RWPE2 (cell line): Measurements from ENCODE around the gene CHST15.

Source experiments
- ATAC-seq: fragments of 200-7000 bp; cut with Tn5 transposase; 3 replicates; pipeline ENCODE4 v1.9.1; 2021; ENCODE audit warnings: low read depth
- DNase-seq: peaks from one replicate; pipeline ENCODE4 v3.0.0-alpha.2; 2020; ENCODE audit warnings: low spot score
- H3K27ac ChIP-seq: fragments of 450-650 bp; 2 replicates; pipeline ENCODE4 v1.5.1; 2017; ENCODE audit warnings: mild to moderate bottlenecking; ENCODE audit not compliant: poor library complexity, severe bottlenecking
- H3K27me3 ChIP-seq: fragments of 250-450 bp; sonication (Bioruptor Pico); 2 replicates; pipeline ENCODE4 v1.5.1; 2021; ENCODE audit warnings: mild to moderate bottlenecking, moderate library complexity; ENCODE audit not compliant: insufficient read depth, poor library complexity, severe bottlenecking
- H3K36me3 ChIP-seq: fragments of 250-450 bp; sonication (Bioruptor Pico); 2 replicates; pipeline ENCODE4 v1.5.1; 2020; ENCODE audit warnings: low read depth, mild to moderate bottlenecking, moderate library complexity
- H3K4me1 ChIP-seq: fragments of 250-450 bp; sonication (Bioruptor Pico); 2 replicates; pipeline ENCODE4 v1.5.1; 2021; ENCODE audit warnings: mild to moderate bottlenecking, moderate library complexity; ENCODE audit not compliant: insufficient read depth, poor library complexity, severe bottlenecking
- H3K4me3 ChIP-seq: fragments of 250-450 bp; sonication (Bioruptor Pico); 2 replicates; pipeline ENCODE4 v1.5.1; 2021; ENCODE audit warnings: mild to moderate bottlenecking, moderate library complexity; ENCODE audit not compliant: severe bottlenecking
- H3K9me3 ChIP-seq: fragments of 250-450 bp; sonication (Bioruptor Pico); 2 replicates; pipeline ENCODE4 v1.5.1; 2021; ENCODE audit warnings: mild to moderate bottlenecking, moderate library complexity; ENCODE audit not compliant: severe bottlenecking
- TF ChIP-seq, protein P1 (sequence below): fragments of 450-650 bp; IDR thresholded peaks from one replicate; pipeline ENCODE4 v1.5.1; 2017; ENCODE audit warnings: mild to moderate bottlenecking, moderate library complexity; ENCODE audit not compliant: poor library complexity, severe bottlenecking

CHST15 gene

DNA sequence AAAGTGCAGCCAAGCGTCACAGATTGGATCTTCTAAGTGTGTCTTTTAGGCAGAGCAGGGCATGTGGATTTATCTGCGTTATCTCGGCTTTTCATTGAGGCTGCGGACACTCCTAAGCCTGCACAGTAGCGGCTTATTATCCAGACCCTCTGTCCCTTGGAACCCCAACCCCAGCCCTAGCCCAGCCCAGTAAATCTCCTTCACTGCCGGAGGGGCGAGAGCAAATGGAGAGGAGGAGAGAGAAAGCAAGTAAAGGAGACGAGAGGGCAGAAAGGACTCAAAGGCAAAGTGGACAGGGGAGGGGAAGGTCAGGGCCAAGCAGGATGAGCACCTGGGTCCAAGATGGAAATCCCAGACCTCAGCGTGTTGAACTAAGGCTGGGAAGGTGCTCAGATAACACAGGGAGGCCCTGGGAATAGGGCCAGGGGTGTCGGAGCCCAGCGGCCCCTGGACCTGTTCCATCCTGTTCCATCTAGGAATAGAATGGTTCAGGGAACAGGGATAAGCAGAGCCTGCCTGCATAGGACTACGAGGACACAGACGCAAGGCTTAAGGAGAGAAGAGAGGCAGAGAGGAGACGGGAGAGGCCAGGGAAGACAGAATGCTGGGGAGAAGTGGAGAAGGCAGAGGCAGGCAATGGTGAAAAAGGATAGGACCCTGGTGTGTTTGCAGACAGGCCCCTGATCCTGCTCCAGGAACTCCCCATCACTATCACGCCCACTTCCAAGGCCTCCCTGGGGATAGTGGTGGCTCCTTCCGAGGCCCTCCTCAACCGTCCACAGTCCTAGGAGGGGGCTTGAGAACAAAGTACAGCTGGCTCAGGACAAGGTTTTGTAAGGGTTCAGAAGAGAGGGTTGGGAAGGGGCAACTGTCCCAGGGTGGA, 99.6 kb downstream of the CHST15 start:
- Histone ChIP-seq H3K4me1 (peaks cover 29% of the 10 kb centered on the region), H3K36me3 (no peaks in the 10 kb centered on the region), H3K27ac (no peak overlapping the region), H3K9me3 (no peaks in the 10 kb centered on the region), H3K4me3 (no peak overlapping the region), H3K27me3 (peaks cover 8% of the 10 kb centered on the region)
- ATAC-seq (no peak), DNase-seq (no peak)
- TF ChIP-seq, protein P1, sequence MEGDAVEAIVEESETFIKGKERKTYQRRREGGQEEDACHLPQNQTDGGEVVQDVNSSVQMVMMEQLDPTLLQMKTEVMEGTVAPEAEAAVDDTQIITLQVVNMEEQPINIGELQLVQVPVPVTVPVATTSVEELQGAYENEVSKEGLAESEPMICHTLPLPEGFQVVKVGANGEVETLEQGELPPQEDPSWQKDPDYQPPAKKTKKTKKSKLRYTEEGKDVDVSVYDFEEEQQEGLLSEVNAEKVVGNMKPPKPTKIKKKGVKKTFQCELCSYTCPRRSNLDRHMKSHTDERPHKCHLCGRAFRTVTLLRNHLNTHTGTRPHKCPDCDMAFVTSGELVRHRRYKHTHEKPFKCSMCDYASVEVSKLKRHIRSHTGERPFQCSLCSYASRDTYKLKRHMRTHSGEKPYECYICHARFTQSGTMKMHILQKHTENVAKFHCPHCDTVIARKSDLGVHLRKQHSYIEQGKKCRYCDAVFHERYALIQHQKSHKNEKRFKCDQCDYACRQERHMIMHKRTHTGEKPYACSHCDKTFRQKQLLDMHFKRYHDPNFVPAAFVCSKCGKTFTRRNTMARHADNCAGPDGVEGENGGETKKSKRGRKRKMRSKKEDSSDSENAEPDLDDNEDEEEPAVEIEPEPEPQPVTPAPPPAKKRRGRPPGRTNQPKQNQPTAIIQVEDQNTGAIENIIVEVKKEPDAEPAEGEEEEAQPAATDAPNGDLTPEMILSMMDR = no peak

DNA sequence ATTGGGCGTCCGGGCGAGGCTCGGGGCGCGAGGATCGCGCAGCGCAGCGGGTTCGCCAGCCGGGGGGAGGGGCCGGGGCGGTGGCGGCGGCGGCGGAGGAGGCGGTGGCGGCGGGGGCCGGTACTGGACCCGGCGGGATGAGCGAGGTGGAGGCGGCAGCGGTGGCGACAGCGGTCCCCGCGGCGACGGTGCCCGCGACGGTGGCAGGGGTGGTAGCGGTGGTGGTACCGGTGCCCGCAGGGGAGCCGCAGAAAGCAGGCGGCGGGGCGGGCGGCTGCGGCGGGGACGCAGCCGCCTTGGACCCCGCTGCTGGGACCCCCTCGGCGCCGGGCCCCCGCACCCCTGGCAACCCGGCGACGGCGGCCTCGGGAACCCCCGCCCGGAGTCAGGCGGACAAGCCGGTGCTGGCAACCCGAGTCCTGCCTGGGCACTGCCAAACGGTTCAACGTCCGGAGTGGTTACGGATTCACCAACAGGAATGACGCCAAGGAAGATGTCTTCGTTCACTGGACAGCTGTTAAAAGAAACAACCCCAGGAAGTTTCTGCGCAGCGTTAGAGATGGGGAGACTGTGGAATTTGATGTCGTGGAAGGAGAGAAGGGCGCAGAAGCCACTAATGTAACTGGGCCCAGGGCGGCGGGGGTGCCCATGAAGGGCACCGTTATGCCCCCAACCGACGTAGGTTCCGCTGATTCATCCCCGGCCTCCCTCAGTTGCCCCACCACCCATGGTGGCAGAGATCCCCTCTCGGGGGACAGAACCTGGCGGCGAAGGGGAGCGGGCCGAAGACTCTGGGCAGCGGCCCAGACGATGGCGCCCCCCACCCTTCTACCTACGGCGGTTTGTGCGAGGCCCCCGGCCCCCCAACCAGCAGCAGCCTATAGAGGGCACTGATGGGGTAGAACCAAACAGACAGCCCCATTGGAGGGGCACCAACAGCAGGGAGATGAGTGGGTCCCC, 101.5 kb downstream of the CHST15 start:
- no peaks in the 10 kb centered on the region for H3K36me3 ChIP-seq
- H3K9me3 ChIP-seq = no peaks in the 10 kb centered on the region
- peaks cover 18% of the 10 kb centered on the region for H3K4me1 ChIP-seq
- H3K27me3 ChIP-seq = peaks cover 8% of the 10 kb centered on the region
- no peak overlapping the region for H3K27ac ChIP-seq
- ATAC-seq = no peak
- TF ChIP-seq, protein P1 = no peak
- DNase-seq = peak; percentile 47
- peak overlapping the region; percentile 14 for H3K4me3 ChIP-seq

DNA sequence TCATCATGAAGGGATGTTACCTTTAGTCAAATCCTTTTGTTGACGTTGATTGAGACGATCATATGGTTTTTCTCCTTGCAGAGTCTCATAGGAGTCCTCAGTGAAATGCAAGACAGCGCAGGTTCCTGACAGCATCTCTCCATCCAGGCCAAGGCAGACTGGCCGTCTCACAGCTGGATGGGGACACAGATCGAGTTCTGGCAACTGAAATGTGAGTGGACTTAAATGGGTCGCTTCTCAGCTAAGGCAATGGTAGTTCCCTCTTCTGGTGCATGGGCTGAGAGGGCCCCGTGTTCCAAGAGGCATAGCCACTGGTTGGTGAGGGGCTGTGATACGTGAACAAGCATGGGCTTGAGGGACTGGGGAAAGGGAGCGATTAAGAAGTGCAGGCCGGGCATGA, 102.5 kb downstream of the CHST15 start:
- peaks cover 8% of the 10 kb centered on the region for H3K27me3 ChIP-seq
- no peak for ATAC-seq
- H3K4me1 ChIP-seq = peaks cover 8% of the 10 kb centered on the region

DNA sequence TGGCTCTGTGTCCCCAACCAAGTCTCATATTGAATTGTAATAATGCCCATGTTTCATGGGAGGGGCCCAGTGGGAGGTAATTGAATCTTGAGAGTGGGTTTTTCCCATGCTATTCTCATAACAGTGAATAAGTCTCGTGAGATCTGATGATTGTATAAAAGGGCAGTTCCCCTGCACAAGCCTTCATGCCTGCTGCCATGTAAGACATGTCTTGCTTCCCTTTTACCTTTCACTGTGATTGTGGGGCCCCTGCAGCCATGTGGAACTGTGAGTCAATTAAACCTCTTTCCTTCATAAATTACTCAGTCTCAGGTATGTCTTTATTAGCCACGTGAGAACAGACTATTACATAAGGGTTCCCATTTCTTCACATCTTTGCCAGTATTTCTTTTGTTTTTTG, 104.7 kb downstream of the CHST15 start:
- no peaks in the 10 kb centered on the region for H3K4me1 ChIP-seq
- no peak overlapping the region for H3K4me3 ChIP-seq
- H3K27me3 ChIP-seq = peaks cover 8% of the 10 kb centered on the region
- H3K27ac ChIP-seq = no peak overlapping the region
- DNase-seq (no peak), ATAC-seq (no peak)
- no peaks in the 10 kb centered on the region for H3K36me3 ChIP-seq
- TF ChIP-seq, protein P1 = no peak
- no peaks in the 10 kb centered on the region for H3K9me3 ChIP-seq

More for the DNA sequence above, 102.5 kb downstream of the CHST15 start:
- no peak for DNase-seq
- no peaks in the 10 kb centered on the region for H3K9me3 ChIP-seq
- TF ChIP-seq, protein P1 = no peak
- H3K27ac ChIP-seq = no peak overlapping the region
- no peak overlapping the region for H3K4me3 ChIP-seq
- H3K36me3 ChIP-seq = no peaks in the 10 kb centered on the region
